ENCODE results near the gene MRPL14. TPM values are rescaled to one million over a fixed set of nuclear protein-coding genes. Genes with fewer than 3 reads are reported as not detected.

The MRPL14 gene
- total and polyA plus RNA-seq, 9 of the 15 experiments (the other 6 are each of a cell fraction or from before 2014, with no cell fraction given): 126 to 424 (median 165) TPM

DNA sequence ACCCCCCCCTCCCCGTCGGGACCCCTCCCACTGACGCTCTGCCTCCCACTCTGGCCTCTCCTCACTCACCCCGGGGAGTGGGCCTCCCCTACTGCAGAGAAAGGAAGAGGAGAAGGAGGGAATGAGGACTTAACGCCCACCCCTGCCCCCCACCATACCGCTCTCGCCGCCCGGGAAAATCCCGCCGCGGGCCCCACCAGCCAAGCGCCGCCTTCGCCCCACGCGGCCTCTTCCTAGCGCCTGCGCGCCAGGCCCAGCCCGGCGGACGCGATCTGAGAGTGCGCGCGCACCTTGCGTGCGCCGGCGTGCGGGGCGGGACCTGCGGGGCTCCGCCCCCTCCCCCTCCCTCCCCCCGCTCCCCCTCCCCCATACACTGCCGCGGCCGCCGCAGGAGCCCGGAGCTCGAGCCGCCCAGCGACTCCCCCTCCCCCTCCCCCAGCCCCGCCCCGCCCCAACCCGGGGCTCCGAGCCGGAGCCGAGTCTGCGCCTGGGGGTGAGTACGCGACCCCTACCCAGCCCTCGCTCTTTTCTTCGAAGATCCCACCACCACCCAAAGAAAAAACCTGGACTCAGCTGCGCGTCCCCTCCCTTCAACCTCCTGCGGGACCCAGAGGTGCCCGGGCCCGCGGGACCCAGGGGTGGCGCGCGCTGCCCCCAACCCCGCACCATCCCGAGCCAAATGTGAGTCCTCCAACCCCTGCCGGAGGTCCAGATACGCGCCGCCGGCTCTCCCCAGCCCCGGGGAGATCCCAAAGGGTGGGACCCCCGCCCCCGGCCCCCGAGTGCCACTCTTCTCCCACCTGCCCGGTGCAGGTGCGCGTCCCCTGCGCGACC is at the start of gene MRPL14, which contains the start of gene TMEM63B (continued):
- TF ChIP-seq, protein P1, sequence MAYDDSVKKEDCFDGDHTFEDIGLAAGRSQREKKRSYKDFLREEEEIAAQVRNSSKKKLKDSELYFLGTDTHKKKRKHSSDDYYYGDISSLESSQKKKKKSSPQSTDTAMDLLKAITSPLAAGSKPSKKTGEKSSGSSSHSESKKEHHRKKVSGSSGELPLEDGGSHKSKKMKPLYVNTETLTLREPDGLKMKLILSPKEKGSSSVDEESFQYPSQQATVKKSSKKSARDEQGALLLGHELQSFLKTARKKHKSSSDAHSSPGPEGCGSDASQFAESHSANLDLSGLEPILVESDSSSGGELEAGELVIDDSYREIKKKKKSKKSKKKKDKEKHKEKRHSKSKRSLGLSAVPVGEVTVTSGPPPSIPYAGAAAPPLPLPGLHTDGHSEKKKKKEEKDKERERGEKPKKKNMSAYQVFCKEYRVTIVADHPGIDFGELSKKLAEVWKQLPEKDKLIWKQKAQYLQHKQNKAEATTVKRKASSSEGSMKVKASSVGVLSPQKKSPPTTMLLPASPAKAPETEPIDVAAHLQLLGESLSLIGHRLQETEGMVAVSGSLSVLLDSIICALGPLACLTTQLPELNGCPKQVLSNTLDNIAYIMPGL (CRISPR knock-in tag; IDR thresholded peaks at IDR 0.05): 0 out of 2 replicates have a peak, but pooled peaks have one; percentile 52
- TF ChIP-seq TEAD1 (CRISPR knock-in tag; IDR thresholded peaks at IDR 0.05) (peak in 1 of 2 experiments; percentile 65; a peak in 1 of 4 replicates), ZNF77 (CRISPR knock-in tag; IDR thresholded peaks at IDR 0.05) (no peak), ZNF586 (CRISPR knock-in tag; conservative IDR thresholded peaks at IDR 0.05) (no peak), ZNF780A (CRISPR knock-in tag; IDR thresholded peaks at IDR 0.05) (no peak), POLR2AphosphoS5 (IDR thresholded peaks at IDR 0.05; ENCODE audit: control insufficient read depth, insufficient read depth, low read depth, low read length) (peak; percentile 83), SIRT6 (IDR thresholded peaks at IDR 0.05; ENCODE audit: low read depth, low read length) (no peak), ZNF354B (CRISPR knock-in tag; IDR thresholded peaks at IDR 0.05) (no peak), CBX5 (IDR thresholded peaks at IDR 0.05; ENCODE audit: borderline replicate concordance, low read depth) (no peak), DMBX1 (CRISPR knock-in tag; IDR thresholded peaks at IDR 0.05; ENCODE audit: borderline replicate concordance) (no peak), CBX2 (IDR thresholded peaks at IDR 0.05; ENCODE audit: insufficient read depth, low read length, poor library complexity, severe bottlenecking) (no peak), ZBTB1 (CRISPR knock-in tag; IDR thresholded peaks at IDR 0.05; ENCODE audit: borderline replicate concordance, low read depth) (no peak)
- TF ChIP-seq, protein P2, sequence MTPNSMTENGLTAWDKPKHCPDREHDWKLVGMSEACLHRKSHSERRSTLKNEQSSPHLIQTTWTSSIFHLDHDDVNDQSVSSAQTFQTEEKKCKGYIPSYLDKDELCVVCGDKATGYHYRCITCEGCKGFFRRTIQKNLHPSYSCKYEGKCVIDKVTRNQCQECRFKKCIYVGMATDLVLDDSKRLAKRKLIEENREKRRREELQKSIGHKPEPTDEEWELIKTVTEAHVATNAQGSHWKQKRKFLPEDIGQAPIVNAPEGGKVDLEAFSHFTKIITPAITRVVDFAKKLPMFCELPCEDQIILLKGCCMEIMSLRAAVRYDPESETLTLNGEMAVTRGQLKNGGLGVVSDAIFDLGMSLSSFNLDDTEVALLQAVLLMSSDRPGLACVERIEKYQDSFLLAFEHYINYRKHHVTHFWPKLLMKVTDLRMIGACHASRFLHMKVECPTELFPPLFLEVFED (CRISPR knock-in tag; conservative IDR thresholded peaks at IDR 0.05): no peak
- TF ChIP-seq, protein P3, sequence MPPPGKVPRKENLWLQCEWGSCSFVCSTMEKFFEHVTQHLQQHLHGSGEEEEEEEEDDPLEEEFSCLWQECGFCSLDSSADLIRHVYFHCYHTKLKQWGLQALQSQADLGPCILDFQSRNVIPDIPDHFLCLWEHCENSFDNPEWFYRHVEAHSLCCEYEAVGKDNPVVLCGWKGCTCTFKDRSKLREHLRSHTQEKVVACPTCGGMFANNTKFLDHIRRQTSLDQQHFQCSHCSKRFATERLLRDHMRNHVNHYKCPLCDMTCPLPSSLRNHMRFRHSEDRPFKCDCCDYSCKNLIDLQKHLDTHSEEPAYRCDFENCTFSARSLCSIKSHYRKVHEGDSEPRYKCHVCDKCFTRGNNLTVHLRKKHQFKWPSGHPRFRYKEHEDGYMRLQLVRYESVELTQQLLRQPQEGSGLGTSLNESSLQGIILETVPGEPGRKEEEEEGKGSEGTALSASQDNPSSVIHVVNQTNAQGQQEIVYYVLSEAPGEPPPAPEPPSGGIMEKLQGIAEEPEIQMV (tag; conservative IDR thresholded peaks at IDR 0.05; ENCODE audit: low read depth): no peak
- TF ChIP-seq, protein P4, sequence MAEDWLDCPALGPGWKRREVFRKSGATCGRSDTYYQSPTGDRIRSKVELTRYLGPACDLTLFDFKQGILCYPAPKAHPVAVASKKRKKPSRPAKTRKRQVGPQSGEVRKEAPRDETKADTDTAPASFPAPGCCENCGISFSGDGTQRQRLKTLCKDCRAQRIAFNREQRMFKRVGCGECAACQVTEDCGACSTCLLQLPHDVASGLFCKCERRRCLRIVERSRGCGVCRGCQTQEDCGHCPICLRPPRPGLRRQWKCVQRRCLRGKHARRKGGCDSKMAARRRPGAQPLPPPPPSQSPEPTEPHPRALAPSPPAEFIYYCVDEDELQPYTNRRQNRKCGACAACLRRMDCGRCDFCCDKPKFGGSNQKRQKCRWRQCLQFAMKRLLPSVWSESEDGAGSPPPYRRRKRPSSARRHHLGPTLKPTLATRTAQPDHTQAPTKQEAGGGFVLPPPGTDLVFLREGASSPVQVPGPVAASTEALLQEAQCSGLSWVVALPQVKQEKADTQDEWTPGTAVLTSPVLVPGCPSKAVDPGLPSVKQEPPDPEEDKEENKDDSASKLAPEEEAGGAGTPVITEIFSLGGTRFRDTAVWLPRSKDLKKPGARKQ (CRISPR knock-in tag; IDR thresholded peaks at IDR 0.05): no peak

All from K562 (cell line).